Ovary (tissue), 3 donors: ENCODE data around the gene CSNK2A1.

Experiments used
- EP300 ChIP-seq: sonication (generic); formaldehyde crosslinking; IDR thresholded peaks from one replicate; pipeline ENCODE4 v1.6.1; 2017; ENCODE audit warnings: antibody characterized with exemption
- POLR2A ChIP-seq: fragments of 450-650 bp; IDR thresholded peaks from one replicate; pipeline ENCODE4 v1.6.1; 2017; ENCODE audit warnings: antibody characterized with exemption, mild to moderate bottlenecking, moderate library complexity
- TF ChIP-seq, protein P1 (sequence below), 3 donors: fragments of 450-650 bp in 2 of 3; fragments of 200-600 bp in 1 of 3; IDR thresholded peaks; one replicate each; pipeline versions ENCODE4 v1.5.1 to v1.8.0; 2016 to 2022; ENCODE audit warnings: antibody characterized with exemption in 3 of 3, mild to moderate bottlenecking in 1 of 3
- donor health status: DM: no; HTN: no; CAD: no.

DNA sequence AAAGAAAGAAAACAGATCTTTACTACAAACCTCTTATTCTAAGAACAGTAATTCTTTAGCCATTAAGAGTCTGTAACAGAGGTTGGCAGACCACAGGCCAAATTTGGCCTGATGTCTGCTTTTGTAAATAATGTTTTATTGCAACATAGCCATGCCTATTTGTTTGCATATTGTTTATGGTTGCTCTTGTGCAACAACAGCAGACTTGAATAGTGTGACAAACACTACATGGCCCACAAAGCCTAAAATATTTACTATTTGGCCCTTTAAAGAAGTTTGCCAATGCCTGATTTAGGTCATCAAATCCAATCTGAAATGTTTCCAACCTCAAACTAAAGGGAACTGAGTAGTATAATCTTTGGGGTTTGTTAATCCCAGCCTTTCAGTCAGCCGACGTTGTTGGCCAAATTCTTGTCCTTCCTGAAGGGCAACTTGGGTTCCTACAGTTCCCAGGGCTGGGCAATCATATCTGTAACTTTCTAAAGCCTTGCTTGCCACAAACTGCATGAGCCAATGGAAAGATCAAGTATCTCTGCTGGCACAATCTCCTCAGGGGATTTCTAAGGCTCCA lies 47.4 kb downstream of the CSNK2A1 start:
- TF ChIP-seq, protein P1, sequence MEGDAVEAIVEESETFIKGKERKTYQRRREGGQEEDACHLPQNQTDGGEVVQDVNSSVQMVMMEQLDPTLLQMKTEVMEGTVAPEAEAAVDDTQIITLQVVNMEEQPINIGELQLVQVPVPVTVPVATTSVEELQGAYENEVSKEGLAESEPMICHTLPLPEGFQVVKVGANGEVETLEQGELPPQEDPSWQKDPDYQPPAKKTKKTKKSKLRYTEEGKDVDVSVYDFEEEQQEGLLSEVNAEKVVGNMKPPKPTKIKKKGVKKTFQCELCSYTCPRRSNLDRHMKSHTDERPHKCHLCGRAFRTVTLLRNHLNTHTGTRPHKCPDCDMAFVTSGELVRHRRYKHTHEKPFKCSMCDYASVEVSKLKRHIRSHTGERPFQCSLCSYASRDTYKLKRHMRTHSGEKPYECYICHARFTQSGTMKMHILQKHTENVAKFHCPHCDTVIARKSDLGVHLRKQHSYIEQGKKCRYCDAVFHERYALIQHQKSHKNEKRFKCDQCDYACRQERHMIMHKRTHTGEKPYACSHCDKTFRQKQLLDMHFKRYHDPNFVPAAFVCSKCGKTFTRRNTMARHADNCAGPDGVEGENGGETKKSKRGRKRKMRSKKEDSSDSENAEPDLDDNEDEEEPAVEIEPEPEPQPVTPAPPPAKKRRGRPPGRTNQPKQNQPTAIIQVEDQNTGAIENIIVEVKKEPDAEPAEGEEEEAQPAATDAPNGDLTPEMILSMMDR (IDR thresholded peaks at IDR 0.05) = no peak
- TF ChIP-seq EP300 (no peak), POLR2A (no peak)
